ENCODE measurements around the gene ENTPD7.

Gene ENTPD7

DNA sequence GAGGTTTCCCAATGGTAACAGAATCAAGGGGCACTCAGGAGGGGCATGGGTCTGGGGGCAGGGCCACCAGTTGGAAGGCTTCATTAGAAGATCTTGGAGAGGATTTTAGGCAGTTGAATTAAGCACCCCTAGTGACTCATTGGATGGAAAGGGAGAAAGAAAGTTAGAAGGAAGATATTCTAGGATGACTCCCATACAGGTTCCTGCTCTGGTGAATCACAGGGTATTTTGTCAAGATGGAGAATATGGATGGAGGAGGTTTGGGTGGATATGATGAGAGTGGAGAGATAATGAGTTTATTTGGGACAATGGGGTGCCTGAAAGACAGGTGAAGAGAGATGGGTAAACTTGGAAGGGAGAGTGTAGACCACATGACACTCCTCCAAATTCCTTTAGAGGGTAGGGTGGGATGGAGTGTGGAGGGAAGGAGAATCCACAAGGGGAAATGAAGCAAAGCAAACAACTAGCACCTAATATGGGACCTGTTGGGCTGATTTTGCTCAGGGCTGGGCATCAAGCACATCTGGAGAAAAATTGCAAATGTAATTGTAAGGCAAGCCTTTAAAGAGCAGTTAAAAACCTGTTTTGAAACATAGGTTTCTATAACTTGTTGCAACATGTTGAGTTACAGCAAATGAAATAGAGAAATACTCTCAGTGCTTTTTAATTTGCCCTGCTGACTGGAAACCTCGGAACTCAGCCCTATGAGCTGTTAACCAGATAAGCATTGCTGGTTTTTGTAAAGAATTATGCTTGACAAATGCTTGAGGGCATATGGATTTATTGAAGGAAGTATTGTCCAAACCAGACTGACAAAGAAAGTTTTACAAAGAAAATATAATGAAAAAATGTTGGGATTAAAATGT, 2.9 kb upstream of the ENTPD7 start:
- Histone ChIP-seq H3K4me2 (ENCODE audit: low read depth, low read length, poor library complexity, severe bottlenecking) (no peak overlapping the region), H3K9me3 (ENCODE audit: insufficient read depth, low read length) (no peaks in the 10 kb centered on the region), H3K79me2 (ENCODE audit: insufficient read depth, low read length) (no peaks in the 10 kb centered on the region), H3K9ac (ENCODE audit: low read length) (no peak overlapping the region), H3K9me2 (replicated peaks; ENCODE audit: insufficient read depth, low read length) (no peaks in the 10 kb centered on the region), H3K36me3 (ENCODE audit: low read length) (no peaks in the 10 kb centered on the region), H3K4me3 (ENCODE audit: insufficient read depth, low read length, poor library complexity, severe bottlenecking) (no peak overlapping the region), H4K20me1 (ENCODE audit: low read depth, low read length) (no peaks in the 10 kb centered on the region), H2AFZ (ENCODE audit: low read depth, low read length, severe bottlenecking) (no peak overlapping the region), H3K27ac (ENCODE audit: low read depth, low read length) (no peak overlapping the region), H3F3A (ENCODE audit: insufficient read depth) (no peaks in the 10 kb centered on the region), H3K27me3 (ENCODE audit: low read length) (no peaks in the 10 kb centered on the region)
- TF ChIP-seq, protein P1, sequence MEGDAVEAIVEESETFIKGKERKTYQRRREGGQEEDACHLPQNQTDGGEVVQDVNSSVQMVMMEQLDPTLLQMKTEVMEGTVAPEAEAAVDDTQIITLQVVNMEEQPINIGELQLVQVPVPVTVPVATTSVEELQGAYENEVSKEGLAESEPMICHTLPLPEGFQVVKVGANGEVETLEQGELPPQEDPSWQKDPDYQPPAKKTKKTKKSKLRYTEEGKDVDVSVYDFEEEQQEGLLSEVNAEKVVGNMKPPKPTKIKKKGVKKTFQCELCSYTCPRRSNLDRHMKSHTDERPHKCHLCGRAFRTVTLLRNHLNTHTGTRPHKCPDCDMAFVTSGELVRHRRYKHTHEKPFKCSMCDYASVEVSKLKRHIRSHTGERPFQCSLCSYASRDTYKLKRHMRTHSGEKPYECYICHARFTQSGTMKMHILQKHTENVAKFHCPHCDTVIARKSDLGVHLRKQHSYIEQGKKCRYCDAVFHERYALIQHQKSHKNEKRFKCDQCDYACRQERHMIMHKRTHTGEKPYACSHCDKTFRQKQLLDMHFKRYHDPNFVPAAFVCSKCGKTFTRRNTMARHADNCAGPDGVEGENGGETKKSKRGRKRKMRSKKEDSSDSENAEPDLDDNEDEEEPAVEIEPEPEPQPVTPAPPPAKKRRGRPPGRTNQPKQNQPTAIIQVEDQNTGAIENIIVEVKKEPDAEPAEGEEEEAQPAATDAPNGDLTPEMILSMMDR (IDR thresholded peaks at IDR 0.05; ENCODE audit: insufficient read depth, low read length, poor library complexity, severe bottlenecking), result no peak
- no peak for TF ChIP-seq EZH2phosphoT487 (conservative IDR thresholded peaks at IDR 0.05; ENCODE audit: low read length)

DNA sequence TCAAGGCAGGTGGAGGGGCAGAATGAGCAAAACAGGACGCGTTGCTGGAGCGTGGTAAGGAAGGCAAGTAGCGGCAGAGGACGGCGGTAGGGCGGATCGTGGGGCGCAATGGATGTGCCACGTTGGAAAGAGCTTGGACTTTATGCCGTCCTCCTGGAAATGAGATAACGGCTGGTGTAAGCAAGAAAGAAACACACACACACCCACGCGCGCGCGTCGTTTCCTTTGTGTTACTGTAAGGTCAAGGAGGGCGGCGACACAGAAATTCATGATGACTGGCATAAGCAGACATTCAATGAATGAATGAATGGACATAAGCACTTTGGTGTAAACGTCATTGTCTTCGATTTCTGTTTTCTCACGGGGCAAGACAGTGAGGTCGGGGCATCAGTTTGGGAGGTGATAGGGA, 683 bp upstream of the ENTPD7 start:
- Histone ChIP-seq H3K79me2 (ENCODE audit: insufficient read depth, low read length) (no peaks in the 10 kb centered on the region), H3K27ac (ENCODE audit: low read depth, low read length) (no peak overlapping the region), H3K9ac (ENCODE audit: low read length) (peak overlapping the region; percentile 78), H4K20me1 (ENCODE audit: low read depth, low read length) (no peaks in the 10 kb centered on the region), H3K9me2 (replicated peaks; ENCODE audit: insufficient read depth, low read length) (no peaks in the 10 kb centered on the region), H3K4me2 (ENCODE audit: low read depth, low read length, poor library complexity, severe bottlenecking) (peak overlapping the region; percentile 80), H3K36me3 (ENCODE audit: low read length) (no peaks in the 10 kb centered on the region), H3K4me3 (ENCODE audit: insufficient read depth, low read length, poor library complexity, severe bottlenecking) (peak overlapping the region; percentile 60), H3K9me3 (ENCODE audit: insufficient read depth, low read length) (no peaks in the 10 kb centered on the region), H3F3A (ENCODE audit: insufficient read depth) (no peaks in the 10 kb centered on the region), H2AFZ (ENCODE audit: low read depth, low read length, severe bottlenecking) (peak overlapping the region; percentile 97), H3K27me3 (ENCODE audit: low read length) (no peaks in the 10 kb centered on the region)
- TF ChIP-seq, protein P1 (IDR thresholded peaks at IDR 0.05; ENCODE audit: insufficient read depth, low read length, poor library complexity, severe bottlenecking), result no peak

DNA sequence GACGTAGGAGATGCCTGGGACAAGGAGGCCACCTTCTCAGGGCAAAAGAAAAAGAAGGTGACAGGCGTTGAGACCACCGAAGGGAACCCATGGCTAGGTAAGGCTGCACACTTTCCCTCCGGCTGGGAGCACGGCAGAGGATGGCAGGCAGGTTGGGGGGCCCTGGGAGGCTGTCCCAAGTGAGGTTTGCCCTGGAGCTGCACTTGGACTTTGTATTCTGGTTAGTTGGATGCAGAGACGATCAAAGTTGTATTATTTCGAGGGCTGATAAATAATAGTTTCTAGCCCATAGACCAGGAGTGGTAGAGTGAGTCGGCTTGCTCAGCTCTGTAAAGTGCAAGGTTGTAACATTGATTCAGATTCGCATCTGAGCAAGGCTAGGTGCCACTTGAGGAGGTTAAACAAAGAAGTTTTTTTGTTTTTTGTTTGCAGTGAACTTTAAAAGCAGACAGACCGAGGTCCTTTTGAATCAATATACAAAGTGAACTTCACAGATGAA, 608 bp downstream of the ENTPD7 start:
- H3K36me3 ChIP-seq (ENCODE audit: low read length), result no peaks in the 10 kb centered on the region
- peak overlapping the region; percentile 88 for H2AFZ ChIP-seq (ENCODE audit: low read depth, low read length, severe bottlenecking)
- H3K27me3 ChIP-seq (ENCODE audit: low read length), result no peaks in the 10 kb centered on the region
- H3K79me2 ChIP-seq (ENCODE audit: insufficient read depth, low read length), result no peaks in the 10 kb centered on the region
- H3K9me3 ChIP-seq (ENCODE audit: insufficient read depth, low read length), result no peaks in the 10 kb centered on the region
- peak overlapping the region; percentile 78 for H3K9ac ChIP-seq (ENCODE audit: low read length)
- H3K27ac ChIP-seq (ENCODE audit: low read depth, low read length), result no peak overlapping the region
- H4K20me1 ChIP-seq (ENCODE audit: low read depth, low read length), result no peaks in the 10 kb centered on the region
- H3K9me2 ChIP-seq (replicated peaks; ENCODE audit: insufficient read depth, low read length), result no peaks in the 10 kb centered on the region
- peak overlapping the region; percentile 90 for H3K4me2 ChIP-seq (ENCODE audit: low read depth, low read length, poor library complexity, severe bottlenecking)
- H3F3A ChIP-seq (ENCODE audit: insufficient read depth), result no peaks in the 10 kb centered on the region
- H3K4me3 ChIP-seq (ENCODE audit: insufficient read depth, low read length, poor library complexity, severe bottlenecking), result peak overlapping the region; percentile 85
- TF ChIP-seq, protein P1 (IDR thresholded peaks at IDR 0.05; ENCODE audit: insufficient read depth, low read length, poor library complexity, severe bottlenecking), result no peak
- no peak for TF ChIP-seq EZH2phosphoT487 (conservative IDR thresholded peaks at IDR 0.05; ENCODE audit: low read length)

Data from SU-DHL-6 (cell line).